Brain microvascular endothelial cell (primary cell): Measurements from ENCODE around the gene AMN.

Experiments
- DNase-seq: peaks from one replicate; pipeline ENCODE4 v3.0.0-alpha.2; 2020
- H3K27ac ChIP-seq: fragments of 250-450 bp; sonication (Bioruptor Pico); 2 replicates; pipeline ENCODE4 v1.5.1; 2020; ENCODE audit warnings: mild to moderate bottlenecking, moderate library complexity
- H3K27me3 ChIP-seq: fragments of 250-450 bp; sonication (Bioruptor Pico); replicated peaks from 2 replicates; pipeline ENCODE4 v1.5.1; 2020; ENCODE audit warnings: mild to moderate bottlenecking
- H3K36me3 ChIP-seq: fragments of 250-450 bp; sonication (Bioruptor Pico); replicated peaks from 2 replicates; pipeline ENCODE4 v1.5.1; 2020; ENCODE audit warnings: mild to moderate bottlenecking
- H3K4me3 ChIP-seq: 2 replicates; pipeline ENCODE4 v1.5.1; 2011; ENCODE audit warnings: low read depth, mild to moderate bottlenecking, control low read depth, low read length, moderate library complexity
- CTCF ChIP-seq: IDR thresholded peaks from 2 replicates; pipeline ENCODE4 v1.5.1; 2011; ENCODE audit warnings: low read depth, mild to moderate bottlenecking, moderate library complexity, low read length, control low read depth, inconsistent platforms; ENCODE audit errors: missing control alignments
- in situ Hi-C: cut with HindIII; loops from 2 replicates; pipeline ENCODE4 v1.10.0; 2017; ENCODE audit warnings: low sequenced_read_pairs, low pct_ligation_motif_present

Gene AMN

GRCh38 chr14:102897299-102898027 is 25.0 kb upstream of the AMN start:
- H3K27ac ChIP-seq = no peak overlapping the region

GRCh38 chr14:102898298-102898697 is 24.2 kb upstream of the AMN start:
- Histone ChIP-seq H3K4me3 (no peak overlapping the region), H3K36me3 (peaks cover 11% of the 10 kb centered on the region), H3K27ac (no peak overlapping the region), H3K27me3 (no peaks in the 10 kb centered on the region)
- no peak for TF ChIP-seq CTCF
- no peak for DNase-seq
- in situ Hi-C loops = no loop called here

More at GRCh38 chr14:102897299-102898027, 25.0 kb upstream of the AMN start:
- no peaks in the 10 kb centered on the region for H3K27me3 ChIP-seq
- no peak overlapping the region for H3K4me3 ChIP-seq
- H3K36me3 ChIP-seq = peaks cover 11% of the 10 kb centered on the region
- no peak for DNase-seq
- in situ Hi-C loops = no loop called here
- no peak for TF ChIP-seq CTCF

GRCh38 chr14:102898776-102899515 is 23.5 kb upstream of the AMN start:
- peaks cover 16% of the 10 kb centered on the region for H3K36me3 ChIP-seq
- no peak for TF ChIP-seq CTCF
- no peaks in the 10 kb centered on the region for H3K27me3 ChIP-seq
- no peak for DNase-seq
- H3K4me3 ChIP-seq = no peak overlapping the region
- in situ Hi-C loops = no loop called here
- no peak overlapping the region for H3K27ac ChIP-seq

- no peaks in the 10 kb centered on the region for H3K27me3 ChIP-seq
- no peak overlapping the region for H3K4me3 ChIP-seq
- no peak overlapping the region for H3K27ac ChIP-seq
- no peak for TF ChIP-seq CTCF
- in situ Hi-C loops = no loop called here
- peaks cover 16% of the 10 kb centered on the region for H3K36me3 ChIP-seq
- DNase-seq = no peak
Measured at GRCh38 chr14:102899516-102899900, 23.0 kb upstream of the AMN start.

- DNase-seq = no peak
- no peak for TF ChIP-seq CTCF
- Histone ChIP-seq H3K27ac (no peak overlapping the region), H3K27me3 (no peaks in the 10 kb centered on the region), H3K36me3 (peaks cover 14% of the 10 kb centered on the region), H3K4me3 (no peak overlapping the region)
- in situ Hi-C loops = no loop called here
Measured at GRCh38 chr14:102900631-102901571, 21.6 kb upstream of the AMN start.
